HCT116 (cell line): ENCODE measurements around the gene FOXP1. TPM values are rescaled to one million over a fixed set of nuclear protein-coding genes. Genes with fewer than 3 reads are reported as not detected.

ENCODE experiments used
- ATAC-seq: fragments of 200-7000 bp; cut with Tn5 transposase; 2 replicates; pipeline ENCODE4 v1.9.1; 2020; ENCODE audit warnings: mild to moderate bottlenecking, moderate library complexity
- BruUV-seq: library from RNA; stranded (reverse); fragments of 400-500 nt; replicated peaks from 2 replicates; lab custom pipeline; 2021; lab: Mats Ljungman, UMichigan
- CTCF ChIA-PET: fragments of 300-600 bp; sonication (Branson Sonifier 250); formaldehyde crosslinking; loops from one replicate; lab custom pipeline; 2021; ENCODE audit warnings: antibody characterized with exemption; lab: Charles Lee
- POLR2A ChIA-PET: fragments of 300-600, 350-600 bp; sonication (Branson Sonifier 250); formaldehyde crosslinking; loops from one replicate; lab custom pipeline; 2021; ENCODE audit warnings: antibody characterized with exemption; lab: Charles Lee
- RAD21 ChIA-PET, 2 experiments: fragments of 300-600 bp; sonication (Branson Sonifier 250); formaldehyde crosslinking; loops; one replicate each; lab custom pipeline; 2023; ENCODE audit warnings: low total read pairs in 2 of 2; ENCODE audit not compliant: uncharacterized antibody in 2 of 2, unreplicated experiment in 2 of 2, low non-redundant PET in 1 of 2; lab: Charles Lee
- DNase-seq: peaks from one replicate; pipeline ENCODE4 v3.0.0-alpha.2; 2010; ENCODE audit warnings: low read depth, low spot score
- H2AFZ ChIP-seq: fragments of 200-600 bp; shearing (Covaris generic), sonication (generic); 2 replicates; pipeline ENCODE4 v1.6.1; 2017; ENCODE audit warnings: low read depth, mixed run types, mixed read lengths, antibody characterized with exemption, low read length; ENCODE audit not compliant: poor library complexity, severe bottlenecking
- H3K27ac ChIP-seq: 2 replicates; pipeline ENCODE4 v1.5.1; 2012; ENCODE audit warnings: low read depth, low read length
- H3K27me3 ChIP-seq: fragments of 200-600 bp; sonication (generic); 2 replicates; pipeline ENCODE4 v1.6.1; 2016; ENCODE audit warnings: mixed run types, low read length, mixed read lengths; ENCODE audit not compliant: insufficient read depth
- H3K36me3 ChIP-seq, 2 experiments: fragments of 200-500 bp in 1 of 2; fragments of 200-600 bp in 1 of 2; sonication (Bioruptor generic) in 1 of 2; sonication (generic) in 1 of 2; 2 replicates each; pipeline versions ENCODE4 v1.5.1 to v1.6.1; 2014 to 2016; ENCODE audit warnings: low read length in 2 of 2, inconsistent platforms in 1 of 2, mixed read lengths in 1 of 2, mixed run types in 1 of 2; ENCODE audit not compliant: insufficient read depth in 2 of 2, control insufficient read depth in 1 of 2
- H3K4me1 ChIP-seq, 2 experiments: fragments of 200-600 bp in 1 of 2; sonication (generic) in 1 of 2; 2 replicates each; pipeline versions ENCODE4 v1.5.1 to v1.6.1; 2012 to 2017; ENCODE audit warnings: low read length in 2 of 2, inconsistent platforms in 1 of 2, mild to moderate bottlenecking in 1 of 2, mixed read lengths in 1 of 2, mixed run types in 1 of 2, moderate library complexity in 1 of 2; ENCODE audit not compliant: insufficient read depth in 2 of 2, control insufficient read depth in 1 of 2
- H3K4me2 ChIP-seq: fragments of 200-600 bp; sonication (generic); 2 replicates; pipeline ENCODE4 v1.6.1; 2017; ENCODE audit warnings: mixed run types, low read length, mixed read lengths
- H3K4me3 ChIP-seq, 2 experiments: fragments of 200-600 bp in 1 of 2; sonication (generic) in 1 of 2; replicated peaks in 1 of 2; 2 replicates each; pipeline ENCODE4 v1.5.1; 2011 to 2016; ENCODE audit warnings: low read length in 2 of 2, control low read depth in 1 of 2, low read depth in 1 of 2, mild to moderate bottlenecking in 1 of 2, mixed read lengths in 1 of 2, mixed run types in 1 of 2
- H3K79me2 ChIP-seq: fragments of 200-600 bp; sonication (generic); 2 replicates; pipeline ENCODE4 v1.6.1; 2017; ENCODE audit warnings: mild to moderate bottlenecking, mixed run types, low read length, moderate library complexity, mixed read lengths; ENCODE audit not compliant: insufficient read depth
- H3K9ac ChIP-seq: fragments of 200-600 bp; sonication (generic); 2 replicates; pipeline ENCODE4 v1.6.1; 2016; ENCODE audit warnings: low read length, mixed read lengths
- H3K9me2 ChIP-seq: fragments of 200-600 bp; sonication (generic), shearing (Covaris generic); 2 replicates; pipeline ENCODE4 v1.6.1; 2017; ENCODE audit warnings: mixed run types, mild to moderate bottlenecking, moderate library complexity; ENCODE audit not compliant: insufficient read depth
- H3K9me3 ChIP-seq, 2 experiments: fragments of 200-500 bp in 1 of 2; fragments of 200-600 bp in 1 of 2; sonication (Bioruptor generic) in 1 of 2; sonication (generic) in 1 of 2; 2 replicates each; pipeline ENCODE4 v1.6.1; 2014 to 2017; ENCODE audit warnings: low read length in 2 of 2, mixed read lengths in 2 of 2, inconsistent platforms in 1 of 2, low read depth in 1 of 2, mild to moderate bottlenecking in 1 of 2, mixed run types in 1 of 2, moderate library complexity in 1 of 2; ENCODE audit not compliant: control insufficient read depth in 1 of 2, insufficient read depth in 1 of 2
- H4K20me1 ChIP-seq: fragments of 200-600 bp; sonication (generic), shearing (Covaris generic); 2 replicates; pipeline ENCODE4 v1.6.1; 2017; ENCODE audit warnings: mixed run types, mild to moderate bottlenecking, moderate library complexity; ENCODE audit not compliant: insufficient read depth
- CBX3 ChIP-seq: IDR thresholded peaks from 2 replicates; pipeline ENCODE4 v1.6.1; 2012; ENCODE audit warnings: low read depth
- CEBPB ChIP-seq: IDR thresholded peaks from 2 replicates; pipeline ENCODE4 v1.6.1; 2012; ENCODE audit warnings: low read depth
- EGR1 ChIP-seq: IDR thresholded peaks from 2 replicates; pipeline ENCODE4 v1.6.1; 2012; ENCODE audit warnings: low read depth
- ELF1 ChIP-seq: IDR thresholded peaks from 2 replicates; pipeline ENCODE4 v1.6.1; 2012; ENCODE audit warnings: low read depth, borderline replicate concordance
- EZH2 ChIP-seq: fragments of 200-600 bp; sonication (generic); IDR thresholded peaks from 2 replicates; pipeline ENCODE4 v1.6.1; 2017; ENCODE audit warnings: antibody characterized with exemption, mixed run types
- FOSL1 ChIP-seq: IDR thresholded peaks from 2 replicates; pipeline ENCODE4 v1.6.1; 2012; ENCODE audit warnings: low read depth
- JUND ChIP-seq: IDR thresholded peaks from 2 replicates; pipeline ENCODE4 v1.6.1; 2012
- POLR2A ChIP-seq: IDR thresholded peaks from 2 replicates; pipeline ENCODE4 v1.7.0; 2011; ENCODE audit warnings: borderline replicate concordance; ENCODE audit not compliant: insufficient read depth, insufficient read length; ENCODE audit errors: extremely low read depth
- RAD21 ChIP-seq: IDR thresholded peaks from 2 replicates; pipeline ENCODE4 v1.6.1; 2012; ENCODE audit warnings: low read depth, mild to moderate bottlenecking
- SIN3A ChIP-seq: IDR thresholded peaks from 2 replicates; pipeline ENCODE4 v1.6.1; 2012; ENCODE audit warnings: low read depth
- SP1 ChIP-seq: IDR thresholded peaks from 2 replicates; pipeline ENCODE4 v1.6.1; 2012; ENCODE audit warnings: low read depth
- SRF ChIP-seq: IDR thresholded peaks from 2 replicates; pipeline ENCODE4 v1.6.1; 2012; ENCODE audit warnings: low read depth
- TCF7L2 ChIP-seq: IDR thresholded peaks from 2 replicates; pipeline ENCODE4 v1.7.0; 2011; ENCODE audit warnings: borderline replicate concordance, inconsistent platforms; ENCODE audit not compliant: insufficient read depth, insufficient read length; ENCODE audit errors: extremely low read depth
- YY1 ChIP-seq: IDR thresholded peaks from 2 replicates; pipeline ENCODE4 v1.6.1; 2011; ENCODE audit warnings: low read length, low read depth, moderate library complexity, mild to moderate bottlenecking; ENCODE audit not compliant: insufficient replicate concordance; ENCODE audit errors: extremely low read depth
- ZFX ChIP-seq: fragments of 450-650 bp; IDR thresholded peaks from 2 replicates; pipeline ENCODE4 v1.6.1; 2017
- ZNF274 ChIP-seq: fragments of 200-500 bp; sonication (Bioruptor generic); IDR thresholded peaks from 2 replicates; pipeline ENCODE4 v1.6.1; 2014; ENCODE audit warnings: mild to moderate bottlenecking, low read depth, low read length, inconsistent platforms
- intact Hi-C: fragments of 100-400 bp; cut with micrococcal nuclease; formaldehyde crosslinking; loops from 2 replicates; pipeline ENCODE4 v1.10.0; 2022
- total RNA-seq: library from RNA; stranded (reverse); gene quantifications from one replicate; pipeline ENCODE4 v1.2.1, GENCODE V29; 2021; ENCODE audit not compliant: unreplicated experiment
- TF ChIP-seq, protein P1 (sequence below): IDR thresholded peaks from 2 replicates; pipeline ENCODE4 v1.6.1; 2012; ENCODE audit warnings: low read depth
- TF ChIP-seq, protein P2 (sequence below): IDR thresholded peaks from 2 replicates; pipeline ENCODE4 v1.6.1; 2012
- TF ChIP-seq, protein P3 (sequence below), 3 experiments: fragments of 200-600 bp in 1 of 3; sonication (generic) in 1 of 3; IDR thresholded peaks in 2 of 3; conservative IDR thresholded peaks in 1 of 3; 2 replicates each; pipeline ENCODE4 v1.5.1; 2012 to 2017; ENCODE audit warnings: low read depth in 2 of 3, low read length in 2 of 3, antibody characterized with exemption in 1 of 3, borderline replicate concordance in 1 of 3, control low read depth in 1 of 3, mild to moderate bottlenecking in 1 of 3, mixed read lengths in 1 of 3, mixed run types in 1 of 3, moderate library complexity in 1 of 3; ENCODE audit not compliant: insufficient read depth in 1 of 3

FOXP1 gene
- total RNA-seq, 1 experiment from 2014 or later = 11.4 TPM

DNA sequence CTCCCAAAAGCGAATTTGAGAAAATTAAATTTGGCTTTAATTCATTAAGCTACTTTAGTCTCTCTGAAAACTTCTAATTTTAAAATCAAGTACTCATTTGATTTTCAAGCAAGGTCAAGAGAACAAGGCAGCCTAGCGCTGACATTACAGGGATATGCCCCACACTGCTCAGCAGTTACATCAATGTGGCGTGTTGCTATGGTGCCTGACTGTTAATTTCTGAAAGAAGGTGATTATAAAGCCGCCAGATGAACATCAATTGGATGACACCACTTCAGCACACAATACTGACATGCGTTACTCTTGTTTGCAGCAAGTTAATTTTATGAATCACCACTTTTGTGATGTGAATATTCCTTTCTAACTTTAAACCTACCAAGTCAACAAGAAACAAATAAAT, 284.4 kb downstream of the FOXP1 start:
- Histone ChIP-seq H3K36me3 (no peaks in the 10 kb centered on the region), H3K4me3 (no peak overlapping the region), H3K9me2 (no peaks in the 10 kb centered on the region), H3K4me2 (no peak overlapping the region), H4K20me1 (no peaks in the 10 kb centered on the region), H3K27me3 (no peaks in the 10 kb centered on the region), H2AFZ (no peak overlapping the region), H3K79me2 (no peaks in the 10 kb centered on the region), H3K27ac (no peak overlapping the region), H3K9me3 (no peaks in the 10 kb centered on the region), H3K9ac (no peak overlapping the region), H3K4me1 (no peaks in the 10 kb centered on the region)
- no TSS peak for BruUV-seq
- ATAC-seq (no peak), DNase-seq (no peak)
- POLR2A ChIA-PET = no interaction called here
- RAD21 ChIA-PET = no interaction called here
- intact Hi-C loops = no loop called here
- CTCF ChIA-PET = no interaction called here
- TF ChIP-seq ELF1 = no peak

DNA sequence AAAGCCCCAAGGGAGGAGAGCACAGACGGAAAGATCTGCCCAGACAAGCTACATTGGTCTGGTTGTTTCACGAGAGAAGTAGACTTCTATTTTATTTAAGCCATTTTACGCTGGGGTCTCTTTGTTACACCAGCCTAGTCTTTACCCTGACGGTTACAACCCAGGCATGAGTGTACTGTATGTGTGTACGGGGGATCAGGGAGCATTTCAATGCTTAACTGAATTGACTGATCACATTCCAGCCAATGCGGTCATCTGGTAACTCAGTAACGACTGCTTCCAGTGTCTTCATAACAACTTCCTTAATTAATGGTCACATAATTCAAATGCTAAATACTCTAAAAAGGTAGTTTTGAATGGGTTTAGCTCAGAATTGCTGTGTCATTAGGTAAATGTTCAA, 288.6 kb downstream of the FOXP1 start:
- Histone ChIP-seq H3K9ac (no peak overlapping the region), H3K4me1 (no peaks in the 10 kb centered on the region), H3K27ac (no peak overlapping the region), H2AFZ (no peak overlapping the region), H3K79me2 (no peaks in the 10 kb centered on the region), H3K4me2 (no peak overlapping the region), H3K36me3 (no peaks in the 10 kb centered on the region), H3K9me2 (no peaks in the 10 kb centered on the region), H3K27me3 (no peaks in the 10 kb centered on the region), H3K9me3 (no peaks in the 10 kb centered on the region), H4K20me1 (no peaks in the 10 kb centered on the region), H3K4me3 (no peak overlapping the region)
- BruUV-seq = no TSS peak
- ChIA-PET POLR2A (no interaction called here), CTCF (no interaction called here), RAD21 (no interaction called here)
- DNase-seq = no peak
- no peak for ATAC-seq
- intact Hi-C loops = no loop called here
- no peak for TF ChIP-seq EGR1
- TF ChIP-seq ELF1 = no peak
- TF ChIP-seq SP1 = no peak
- TF ChIP-seq RAD21 = no peak
- TF ChIP-seq JUND = no peak
- TF ChIP-seq EZH2 = no peak
- TF ChIP-seq, protein P1, sequence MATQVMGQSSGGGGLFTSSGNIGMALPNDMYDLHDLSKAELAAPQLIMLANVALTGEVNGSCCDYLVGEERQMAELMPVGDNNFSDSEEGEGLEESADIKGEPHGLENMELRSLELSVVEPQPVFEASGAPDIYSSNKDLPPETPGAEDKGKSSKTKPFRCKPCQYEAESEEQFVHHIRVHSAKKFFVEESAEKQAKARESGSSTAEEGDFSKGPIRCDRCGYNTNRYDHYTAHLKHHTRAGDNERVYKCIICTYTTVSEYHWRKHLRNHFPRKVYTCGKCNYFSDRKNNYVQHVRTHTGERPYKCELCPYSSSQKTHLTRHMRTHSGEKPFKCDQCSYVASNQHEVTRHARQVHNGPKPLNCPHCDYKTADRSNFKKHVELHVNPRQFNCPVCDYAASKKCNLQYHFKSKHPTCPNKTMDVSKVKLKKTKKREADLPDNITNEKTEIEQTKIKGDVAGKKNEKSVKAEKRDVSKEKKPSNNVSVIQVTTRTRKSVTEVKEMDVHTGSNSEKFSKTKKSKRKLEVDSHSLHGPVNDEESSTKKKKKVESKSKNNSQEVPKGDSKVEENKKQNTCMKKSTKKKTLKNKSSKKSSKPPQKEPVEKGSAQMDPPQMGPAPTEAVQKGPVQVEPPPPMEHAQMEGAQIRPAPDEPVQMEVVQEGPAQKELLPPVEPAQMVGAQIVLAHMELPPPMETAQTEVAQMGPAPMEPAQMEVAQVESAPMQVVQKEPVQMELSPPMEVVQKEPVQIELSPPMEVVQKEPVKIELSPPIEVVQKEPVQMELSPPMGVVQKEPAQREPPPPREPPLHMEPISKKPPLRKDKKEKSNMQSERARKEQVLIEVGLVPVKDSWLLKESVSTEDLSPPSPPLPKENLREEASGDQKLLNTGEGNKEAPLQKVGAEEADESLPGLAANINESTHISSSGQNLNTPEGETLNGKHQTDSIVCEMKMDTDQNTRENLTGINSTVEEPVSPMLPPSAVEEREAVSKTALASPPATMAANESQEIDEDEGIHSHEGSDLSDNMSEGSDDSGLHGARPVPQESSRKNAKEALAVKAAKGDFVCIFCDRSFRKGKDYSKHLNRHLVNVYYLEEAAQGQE = no peak
- no peak for TF ChIP-seq ZFX
- TF ChIP-seq POLR2A = no peak
- TF ChIP-seq, protein P2, sequence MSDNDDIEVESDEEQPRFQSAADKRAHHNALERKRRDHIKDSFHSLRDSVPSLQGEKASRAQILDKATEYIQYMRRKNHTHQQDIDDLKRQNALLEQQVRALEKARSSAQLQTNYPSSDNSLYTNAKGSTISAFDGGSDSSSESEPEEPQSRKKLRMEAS = no peak
- TF ChIP-seq SRF = no peak
- no peak for TF ChIP-seq YY1
- no peak for TF ChIP-seq ZNF274
- TF ChIP-seq CBX3 = no peak
- TF ChIP-seq TCF7L2 = no peak
- no peak for TF ChIP-seq CEBPB
- TF ChIP-seq, protein P3, sequence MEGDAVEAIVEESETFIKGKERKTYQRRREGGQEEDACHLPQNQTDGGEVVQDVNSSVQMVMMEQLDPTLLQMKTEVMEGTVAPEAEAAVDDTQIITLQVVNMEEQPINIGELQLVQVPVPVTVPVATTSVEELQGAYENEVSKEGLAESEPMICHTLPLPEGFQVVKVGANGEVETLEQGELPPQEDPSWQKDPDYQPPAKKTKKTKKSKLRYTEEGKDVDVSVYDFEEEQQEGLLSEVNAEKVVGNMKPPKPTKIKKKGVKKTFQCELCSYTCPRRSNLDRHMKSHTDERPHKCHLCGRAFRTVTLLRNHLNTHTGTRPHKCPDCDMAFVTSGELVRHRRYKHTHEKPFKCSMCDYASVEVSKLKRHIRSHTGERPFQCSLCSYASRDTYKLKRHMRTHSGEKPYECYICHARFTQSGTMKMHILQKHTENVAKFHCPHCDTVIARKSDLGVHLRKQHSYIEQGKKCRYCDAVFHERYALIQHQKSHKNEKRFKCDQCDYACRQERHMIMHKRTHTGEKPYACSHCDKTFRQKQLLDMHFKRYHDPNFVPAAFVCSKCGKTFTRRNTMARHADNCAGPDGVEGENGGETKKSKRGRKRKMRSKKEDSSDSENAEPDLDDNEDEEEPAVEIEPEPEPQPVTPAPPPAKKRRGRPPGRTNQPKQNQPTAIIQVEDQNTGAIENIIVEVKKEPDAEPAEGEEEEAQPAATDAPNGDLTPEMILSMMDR (IDR thresholded peaks at IDR 0.05 in 2 of 3, conservative IDR thresholded peaks at IDR 0.05 in 1 of 3; ENCODE audit: borderline replicate concordance in 1 of 3, insufficient read depth in 1 of 3, low read depth in 2 of 3, low read length in 2 of 3) = no peak
- TF ChIP-seq FOSL1 = no peak
- no peak for TF ChIP-seq SIN3A
